Stomach (tissue), 4 donors: ENCODE measurements around the gene ATP5F1E.

Source experiments
- CTCF ChIP-seq, 7 experiments: fragments of 450-650 bp in 4 of 7; fragments of 200-600 bp in 3 of 7; sonication (generic) in 3 of 7; IDR thresholded peaks; one replicate each; pipeline ENCODE4 v1.5.1; 2016 to 2019; ENCODE audit warnings: antibody characterized with exemption in 7 of 7, control low read depth in 2 of 7, mild to moderate bottlenecking in 1 of 7
- EP300 ChIP-seq: sonication (generic); formaldehyde crosslinking; IDR thresholded peaks from one replicate; pipeline ENCODE4 v1.6.1; 2017; ENCODE audit warnings: antibody characterized with exemption
- POLR2A ChIP-seq, 4 donors: fragments of 450-650 bp; IDR thresholded peaks; one replicate each; pipeline ENCODE4 v1.6.1; 2016; ENCODE audit warnings: antibody characterized with exemption in 4 of 4, control low read depth in 2 of 4, mild to moderate bottlenecking in 1 of 4, moderate library complexity in 1 of 4

GRCh38 chr20:59007665-59008511 lies 24.2 kb downstream of the ATP5F1E start:
- no peak for TF ChIP-seq CTCF (IDR thresholded peaks at IDR 0.05)
- TF ChIP-seq POLR2A (IDR thresholded peaks at IDR 0.05), result no peak
- TF ChIP-seq EP300, result no peak
